GM21723 (cell line): ENCODE measurements around the gene KIAA1217.

Experiments used
- ATAC-seq: cut with Tn5 transposase; IDR thresholded peaks from one replicate; pipeline ENCODE4 v1.9.1; 2021; ENCODE audit warnings: mild to moderate bottlenecking, moderate library complexity; ENCODE audit not compliant: unreplicated experiment

The KIAA1217 gene

GRCh38 chr10:24571870-24572450 lies 363.0 kb downstream of the KIAA1217 start:
- ATAC-seq, result no peak

GRCh38 chr10:24574161-24574560 lies 365.2 kb downstream of the KIAA1217 start:
- no peak for ATAC-seq

GRCh38 chr10:24574578-24575155 lies 365.7 kb downstream of the KIAA1217 start:
- no peak for ATAC-seq

GRCh38 chr10:24575481-24576002 lies 366.6 kb downstream of the KIAA1217 start:
- no peak for ATAC-seq

GRCh38 chr10:24579448-24579847 lies 370.5 kb downstream of the KIAA1217 start:
- ATAC-seq, result no peak

- ATAC-seq, result no peak
Measured at GRCh38 chr10:24579906-24580305, 371.0 kb downstream of the KIAA1217 start.

GRCh38 chr10:24589265-24589664 lies 380.3 kb downstream of the KIAA1217 start:
- no peak for ATAC-seq

GRCh38 chr10:24590697-24591457 lies 381.9 kb downstream of the KIAA1217 start:
- ATAC-seq, result no peak

GRCh38 chr10:24596217-24596930 lies 387.4 kb downstream of the KIAA1217 start:
- no peak for ATAC-seq

- ATAC-seq, result no peak
Measured at GRCh38 chr10:24597426-24597825, 388.5 kb downstream of the KIAA1217 start.
